GM19193 (cell line): ENCODE results near the gene RASSF10.

ENCODE experiments used
- POLR2A ChIP-seq: IDR thresholded peaks from 4 replicates; pipeline ENCODE4 v1.6.1; 2011; ENCODE audit not compliant: insufficient read depth, insufficient read length; ENCODE audit errors: extremely low read depth

Gene RASSF10

GRCh38 chr11:13036235-13036634 is 27.1 kb downstream of the RASSF10 start:
- TF ChIP-seq POLR2A: no peak

GRCh38 chr11:13038366-13038765 is 29.2 kb downstream of the RASSF10 start:
- TF ChIP-seq POLR2A: no peak

- TF ChIP-seq POLR2A: no peak
Measured at GRCh38 chr11:13039126-13039525, 30.0 kb downstream of the RASSF10 start.

GRCh38 chr11:13040969-13041561 is 31.9 kb downstream of the RASSF10 start:
- TF ChIP-seq POLR2A: no peak

GRCh38 chr11:13042873-13043342 is 33.8 kb downstream of the RASSF10 start:
- no peak for TF ChIP-seq POLR2A

- no peak for TF ChIP-seq POLR2A
Measured at GRCh38 chr11:13043912-13044628, 35.0 kb downstream of the RASSF10 start.

- TF ChIP-seq POLR2A: no peak
Measured at GRCh38 chr11:13045734-13046133, 36.6 kb downstream of the RASSF10 start.

- no peak for TF ChIP-seq POLR2A
Measured at GRCh38 chr11:13046637-13047570, 37.8 kb downstream of the RASSF10 start.

GRCh38 chr11:13047884-13048283 is 38.8 kb downstream of the RASSF10 start:
- TF ChIP-seq POLR2A: no peak

GRCh38 chr11:13051257-13051656 is 42.1 kb downstream of the RASSF10 start:
- no peak for TF ChIP-seq POLR2A

GRCh38 chr11:13052130-13052571 is 43.0 kb downstream of the RASSF10 start:
- no peak for TF ChIP-seq POLR2A

- TF ChIP-seq POLR2A: no peak
Measured at GRCh38 chr11:13053255-13053917, 44.3 kb downstream of the RASSF10 start.

GRCh38 chr11:13054278-13054677 is 45.2 kb downstream of the RASSF10 start:
- no peak for TF ChIP-seq POLR2A

- TF ChIP-seq POLR2A: no peak
Measured at GRCh38 chr11:13055200-13055599, 46.1 kb downstream of the RASSF10 start.

- no peak for TF ChIP-seq POLR2A
Measured at GRCh38 chr11:13061294-13061990, 52.3 kb downstream of the RASSF10 start.
